GM19372 (cell line): ENCODE measurements around the gene SLC43A3.
A peak's percentile ranks its signal among the peaks of the same experiment; 100 is the strongest.

Experiments
- ATAC-seq: cut with Tn5 transposase; IDR thresholded peaks from one replicate; pipeline ENCODE4 v1.9.1; 2021; ENCODE audit warnings: mild to moderate bottlenecking, low read depth, moderate library complexity; ENCODE audit not compliant: unreplicated experiment

SLC43A3 gene

DNA sequence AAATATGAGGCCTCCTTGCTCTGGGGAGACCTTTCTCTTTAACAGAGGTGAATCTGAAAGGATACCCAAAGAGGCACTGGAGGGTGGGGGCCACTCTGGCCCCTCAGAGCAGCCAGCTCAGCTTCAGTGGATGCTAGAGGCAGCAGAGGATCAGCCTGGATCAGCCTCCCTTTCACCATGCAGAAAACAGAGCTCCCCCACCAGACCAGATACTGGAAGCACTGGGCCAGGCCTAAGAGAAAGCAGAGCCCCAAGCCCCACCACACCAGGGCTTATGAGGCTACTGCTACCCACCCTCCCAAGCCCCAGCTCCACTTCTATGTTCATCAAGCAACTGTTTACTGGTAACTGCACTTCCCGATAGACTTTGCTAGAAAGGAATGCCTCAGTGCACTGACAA is 4.0 kb upstream of the SLC43A3 start:
- ATAC-seq: no peak

- ATAC-seq: no peak
Observed at GRCh38 chr11:57429946-57430345, 3.0 kb upstream of the SLC43A3 start.

DNA sequence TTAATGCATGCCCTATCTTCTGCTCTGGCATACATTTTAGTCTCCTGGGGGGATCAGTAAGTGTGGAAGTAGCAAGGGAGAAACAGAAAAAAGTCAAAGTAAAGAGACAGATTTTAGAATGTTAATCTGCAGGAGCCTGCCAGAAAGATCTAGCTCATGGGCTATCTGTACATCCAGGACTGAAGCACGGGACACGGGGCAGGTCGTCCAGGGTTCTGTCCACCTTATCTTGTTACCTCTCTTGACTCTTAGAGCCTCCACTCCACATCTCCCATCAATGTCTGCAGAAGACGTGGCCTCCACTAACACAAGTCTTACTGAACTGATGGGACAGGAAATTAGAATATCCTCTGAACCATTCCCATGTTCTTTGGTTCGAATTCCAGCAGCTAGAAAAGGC is 1.7 kb upstream of the SLC43A3 start:
- no peak for ATAC-seq

DNA sequence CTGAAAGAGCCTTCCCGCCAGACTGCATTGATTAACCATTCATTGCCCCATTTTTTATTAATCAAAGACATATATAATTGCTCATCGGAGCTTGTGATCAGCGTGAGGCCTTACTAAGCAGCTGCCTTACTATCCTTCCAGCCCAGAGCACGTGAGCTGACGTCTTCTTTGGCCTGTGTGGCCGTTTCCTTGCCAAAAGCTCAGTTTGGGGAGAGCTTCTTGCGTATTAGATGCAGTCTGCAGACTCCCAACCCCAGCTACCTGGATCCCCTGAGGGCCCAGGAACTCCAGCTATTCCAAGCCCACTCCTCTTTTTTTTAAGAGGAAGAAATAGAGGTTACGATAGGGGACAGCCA is 784 bp upstream of the SLC43A3 start:
- no peak for ATAC-seq

DNA sequence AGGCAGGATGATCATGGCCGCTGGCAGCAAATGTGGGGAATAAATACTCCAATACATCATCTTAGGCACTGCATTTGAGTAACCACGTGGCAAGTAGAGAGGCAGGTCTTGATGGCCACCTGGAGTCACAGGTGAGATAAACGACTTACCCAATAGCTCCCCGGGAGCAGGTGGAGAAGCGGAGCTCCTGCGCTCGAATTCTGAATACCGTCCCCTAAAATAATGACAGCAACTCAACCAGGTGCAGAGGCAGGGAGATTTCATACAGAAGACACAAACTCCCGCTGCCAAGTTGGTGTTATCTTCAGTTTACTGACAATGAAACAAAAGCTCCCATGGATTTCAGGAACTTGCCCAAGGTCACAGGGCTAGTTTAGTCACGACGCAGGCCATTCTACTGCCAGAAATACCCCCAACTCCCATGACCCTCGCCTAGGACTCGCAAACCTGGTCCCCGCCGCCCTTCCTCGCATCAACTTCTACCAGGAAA is 437 bp downstream of the SLC43A3 start:
- no peak for ATAC-seq

DNA sequence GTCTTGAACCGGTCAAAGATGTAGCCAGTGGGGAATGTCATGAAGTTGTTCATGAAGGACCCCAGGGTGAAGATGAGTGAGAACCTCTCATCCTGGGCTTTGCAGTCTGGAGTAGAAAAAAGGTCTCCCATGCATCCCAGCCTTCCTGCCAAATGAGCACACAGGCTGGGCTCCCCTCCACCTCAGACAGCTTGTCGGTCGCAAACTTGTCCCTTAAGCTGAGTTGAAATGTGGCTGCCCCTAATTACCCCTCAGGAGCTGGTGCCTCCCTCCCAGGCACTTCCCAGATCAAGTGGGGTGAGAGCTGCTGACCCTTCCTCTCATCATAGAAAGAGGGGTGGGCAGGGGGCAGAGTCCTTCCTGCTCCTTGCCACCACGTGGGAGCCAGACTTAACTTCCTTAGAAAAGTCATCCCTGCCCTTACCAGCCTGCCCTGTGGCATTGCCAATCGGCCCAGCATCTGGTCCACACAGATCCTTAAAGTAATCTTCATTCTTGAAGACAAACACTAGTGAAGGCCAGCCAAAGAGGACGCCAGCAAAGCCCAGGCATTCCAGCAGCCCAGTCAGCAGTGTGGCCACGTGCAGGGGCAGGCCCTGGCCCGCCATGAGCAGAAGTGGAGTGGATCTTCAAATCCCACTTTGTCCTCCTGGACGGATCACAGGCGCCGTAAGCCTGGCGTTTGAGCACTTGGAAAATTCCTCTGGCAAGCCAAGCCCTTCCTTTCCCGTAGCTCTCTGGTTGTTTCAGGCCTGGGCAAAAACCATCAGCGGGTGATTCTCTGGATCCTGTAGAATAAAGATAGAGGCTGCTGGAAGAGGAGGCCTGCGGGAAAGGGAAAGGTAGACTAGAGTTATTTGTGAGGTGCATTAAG is 1.1 kb downstream of the SLC43A3 start:
- ATAC-seq: no peak

GRCh38 chr11:57424792-57425564 is 1.9 kb downstream of the SLC43A3 start:
- ATAC-seq: peak; percentile 73

GRCh38 chr11:57424137-57424791 is 2.7 kb downstream of the SLC43A3 start:
- no peak for ATAC-seq

DNA sequence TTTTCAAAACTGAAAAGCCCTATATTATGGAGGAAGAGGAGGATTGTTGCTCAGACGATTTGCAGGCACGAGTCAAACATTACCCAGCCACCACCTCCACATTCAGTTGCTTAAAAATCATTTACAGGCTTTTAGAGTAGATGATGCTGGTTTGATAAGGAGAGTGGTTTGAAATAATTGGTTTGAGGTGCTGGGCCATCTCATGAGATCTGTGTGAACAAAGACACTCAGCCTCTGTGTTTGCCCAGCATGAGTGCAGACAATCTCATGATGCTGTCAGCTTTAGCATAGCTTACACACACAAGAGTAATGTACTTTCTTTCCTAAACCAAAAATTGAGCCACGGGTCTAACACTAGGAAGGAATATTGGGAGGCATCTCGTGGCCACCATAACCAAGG is 4.3 kb downstream of the SLC43A3 start:
- ATAC-seq: no peak

GRCh38 chr11:57421805-57422204 is 5.1 kb downstream of the SLC43A3 start:
- ATAC-seq: no peak

DNA sequence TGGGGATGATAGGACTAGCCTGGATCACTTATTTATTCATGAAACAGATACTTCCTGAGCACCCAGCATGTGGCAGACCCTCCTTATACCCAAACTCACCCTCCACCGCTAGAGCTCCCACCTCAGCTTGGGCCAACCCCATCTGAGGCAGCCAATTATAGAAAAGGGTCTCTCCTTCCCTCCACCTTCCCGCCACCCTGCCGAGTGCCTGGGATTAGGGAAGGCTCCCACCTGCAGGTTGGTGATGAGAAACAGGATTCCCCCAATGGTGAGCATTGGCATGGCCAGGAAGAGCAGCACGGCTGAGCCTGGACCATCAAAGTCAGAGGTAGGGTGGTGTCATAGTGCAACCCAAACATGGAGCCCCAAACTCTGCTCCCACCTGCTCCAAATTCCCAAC is 5.9 kb downstream of the SLC43A3 start:
- no peak for ATAC-seq

DNA sequence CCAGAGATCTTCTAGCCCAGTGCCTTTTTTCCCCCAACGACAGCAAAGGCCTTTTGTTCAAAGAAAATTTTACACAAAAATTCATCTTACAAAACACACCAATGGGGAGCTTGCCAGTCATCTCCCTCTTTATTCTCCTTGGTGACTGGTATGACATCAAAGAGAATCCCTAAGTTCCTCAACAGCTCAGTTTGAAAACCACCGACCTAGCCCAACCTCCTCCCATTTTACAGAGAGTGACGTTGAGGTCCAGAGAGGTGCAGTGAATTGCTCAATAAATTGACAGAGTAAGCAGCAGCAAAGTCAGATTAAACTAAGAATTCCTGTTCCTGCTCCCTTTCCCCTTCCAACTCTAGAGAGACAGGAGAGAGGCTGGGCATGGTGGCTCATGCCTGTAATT is 7.8 kb downstream of the SLC43A3 start:
- no peak for ATAC-seq

GRCh38 chr11:57418131-57418530 is 8.8 kb downstream of the SLC43A3 start:
- no peak for ATAC-seq

GRCh38 chr11:57417056-57417455 is 9.9 kb downstream of the SLC43A3 start:
- ATAC-seq: no peak

DNA sequence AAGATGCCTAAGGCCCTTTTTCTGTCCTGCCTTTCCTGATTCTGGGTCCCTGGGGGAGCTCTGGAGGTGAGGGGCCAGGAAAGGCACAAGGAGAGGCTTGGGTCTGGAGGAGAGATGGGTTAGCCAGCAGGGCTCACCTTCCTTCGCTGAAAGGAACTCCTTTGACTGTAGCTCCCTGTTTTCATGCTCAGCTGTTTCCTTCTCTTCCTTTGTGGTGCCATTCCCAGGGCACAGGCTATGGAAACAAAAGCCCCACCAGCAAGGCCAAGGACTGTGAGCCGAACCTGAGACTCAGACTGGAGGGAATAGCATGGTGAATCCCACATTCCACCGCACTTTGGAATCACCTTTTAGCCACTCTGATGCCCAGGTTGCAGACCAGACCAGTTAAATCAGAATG is 10.5 kb downstream of the SLC43A3 start:
- no peak for ATAC-seq

GRCh38 chr11:57414612-57415212 is 12.2 kb downstream of the SLC43A3 start:
- no peak for ATAC-seq

DNA sequence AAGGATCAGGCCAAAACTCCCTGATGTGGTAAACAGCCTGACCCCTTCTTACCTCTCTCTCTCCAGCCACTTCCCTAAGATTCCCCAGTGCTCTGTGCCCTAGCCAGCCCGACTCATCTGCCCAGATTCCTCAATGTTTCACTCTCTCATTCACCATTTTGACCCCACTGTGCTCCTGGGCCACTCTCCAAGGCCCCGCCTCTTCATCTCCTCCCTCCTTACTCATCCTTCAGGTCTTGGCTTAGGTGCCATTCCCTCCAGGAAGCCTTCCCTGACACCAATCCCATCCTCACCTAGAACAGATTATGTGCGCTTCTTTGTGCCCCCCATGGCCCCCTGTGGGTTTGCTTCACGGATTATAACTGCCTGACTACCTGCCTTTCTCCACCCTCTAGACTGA is 13.2 kb downstream of the SLC43A3 start:
- ATAC-seq: no peak

GRCh38 chr11:57410287-57410686 is 16.6 kb downstream of the SLC43A3 start:
- ATAC-seq: no peak

GRCh38 chr11:57409321-57410100 is 17.4 kb downstream of the SLC43A3 start:
- no peak for ATAC-seq

DNA sequence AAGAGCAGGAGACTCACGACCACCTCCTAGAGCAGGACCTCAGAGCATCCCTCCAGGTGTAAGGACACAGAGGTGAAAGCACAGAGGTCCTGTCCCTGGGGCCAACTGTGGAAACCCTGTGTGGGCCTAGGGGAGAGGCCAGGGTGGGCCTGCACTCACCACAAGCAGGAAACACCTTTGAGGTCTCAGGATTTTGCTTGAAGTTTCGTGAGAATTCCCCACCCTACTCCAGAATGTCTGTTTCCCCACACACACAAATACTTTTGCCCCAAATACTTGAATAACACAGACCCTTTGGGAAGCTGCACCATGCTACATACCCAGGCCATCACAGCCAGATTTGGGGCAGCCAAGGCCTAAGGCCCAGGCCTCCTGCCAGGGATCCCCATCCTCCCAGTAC is 18.1 kb downstream of the SLC43A3 start:
- no peak for ATAC-seq
